GM12878 (cell line): ENCODE results near the gene CASP10. TPM values are rescaled to one million over a fixed set of nuclear protein-coding genes. Genes with fewer than 3 reads are reported as not detected.

Experiments
- BRCA1 ChIP-seq: IDR thresholded peaks from 2 replicates; pipeline ENCODE4 v1.6.1; 2011; ENCODE audit warnings: low read depth, low read length, improper control_type of control experiment
- CBX3 ChIP-seq: fragments of 200-600 bp; sonication (generic); IDR thresholded peaks from 2 replicates; pipeline ENCODE4 v1.6.1; 2016; ENCODE audit warnings: low read depth, borderline replicate concordance
- CHD2 ChIP-seq: IDR thresholded peaks from 2 replicates; pipeline ENCODE4 v1.6.1; 2011; ENCODE audit warnings: low read depth, low read length, improper control_type of control experiment, borderline replicate concordance
- FOXK2 ChIP-seq: fragments of 450-650 bp; IDR thresholded peaks from 2 replicates; pipeline ENCODE4 v1.6.1; 2017; ENCODE audit warnings: mild to moderate bottlenecking, moderate library complexity
- HCFC1 ChIP-seq: fragments of 150-350 bp; IDR thresholded peaks from 2 replicates; pipeline ENCODE4 v1.6.1; 2014; ENCODE audit warnings: low read length
- JUND ChIP-seq: IDR thresholded peaks from 2 replicates; pipeline ENCODE4 v1.6.1; 2012; ENCODE audit warnings: low read depth, mild to moderate bottlenecking, low read length, improper control_type of control experiment, moderate library complexity
- KAT2A ChIP-seq: conservative IDR thresholded peaks from 2 replicates; pipeline ENCODE4 v1.6.1; 2011; ENCODE audit warnings: low read depth, low read length; ENCODE audit not compliant: control insufficient read depth
- KDM1A ChIP-seq: fragments of 200-600 bp; sonication (generic); IDR thresholded peaks from 2 replicates; pipeline ENCODE4 v1.6.1; 2016; ENCODE audit warnings: borderline replicate concordance
- MLLT1 ChIP-seq: fragments of 450-650 bp; IDR thresholded peaks from 2 replicates; pipeline ENCODE4 v1.6.1; 2016; ENCODE audit warnings: mild to moderate bottlenecking
- MTA3 ChIP-seq: IDR thresholded peaks from 2 replicates; pipeline ENCODE4 v1.6.1; 2012; ENCODE audit warnings: low read length, inconsistent platforms, borderline replicate concordance
- NFIC ChIP-seq: IDR thresholded peaks from 2 replicates; pipeline ENCODE4 v1.6.1; 2012; ENCODE audit warnings: low read depth, mild to moderate bottlenecking, inconsistent platforms, low read length, moderate library complexity
- NR2C2 ChIP-seq: IDR thresholded peaks from 2 replicates; pipeline ENCODE4 v1.6.1; 2011; ENCODE audit warnings: borderline replicate concordance, low read depth; ENCODE audit not compliant: control insufficient read depth, insufficient read length
- RUNX3 ChIP-seq: IDR thresholded peaks from 2 replicates; pipeline ENCODE4 v1.6.1; 2012; ENCODE audit warnings: low read length, inconsistent platforms
- SPI1 ChIP-seq: IDR thresholded peaks from 2 replicates; pipeline ENCODE4 v1.6.1; 2011; ENCODE audit warnings: low read depth, mild to moderate bottlenecking, low read length, moderate library complexity, borderline replicate concordance; ENCODE audit not compliant: insufficient read depth
- SUPT20H ChIP-seq: IDR thresholded peaks from 2 replicates; pipeline ENCODE4 v1.6.1; 2011; ENCODE audit warnings: low read depth, mild to moderate bottlenecking, low read length, moderate library complexity, borderline replicate concordance; ENCODE audit not compliant: control insufficient read depth
- TCF12 ChIP-seq: IDR thresholded peaks from 2 replicates; pipeline ENCODE4 v1.6.1; 2011; ENCODE audit warnings: low read depth, mild to moderate bottlenecking, low read length
- TCF7 ChIP-seq: IDR thresholded peaks from 2 replicates; pipeline ENCODE4 v1.6.1; 2014; ENCODE audit warnings: antibody characterized with exemption, borderline replicate concordance
- polyA plus RNA-seq, 11 experiments: library from polyadenylated mRNA; depleted of rRNA in 4 of 11; unstranded in 6 of 11; stranded (reverse) in 5 of 11; fragments of >200 nt; fragmentation: Nextera tagmentation in 4 of 11; fragmentation: Illumina TruSeq in 1 of 11; extraction: Ambion mirVana in 4 of 11; extraction: Trizol in 1 of 11; gene quantifications; 1 replicate in 1 of 11; 2 replicates in 10 of 11; pipeline versions ENCODE4 v1.2.1 to v1.2.3, GENCODE V29; 2011 to 2016; ENCODE audit warnings: inconsistent platforms in 2 of 11, missing spikeins in 2 of 11, low read depth in 1 of 11
- total RNA-seq, 4 experiments: library from RNA; depleted of rRNA in 3 of 4; stranded (reverse); fragments of >200 nt in 3 of 4; fragmentation: Illumina TruSeq in 1 of 4; extraction: Trizol in 1 of 4; gene quantifications; 2 replicates each; pipeline versions ENCODE4 v1.2.1 to v1.2.3, GENCODE V29; 2013 to 2021
- TF ChIP-seq, protein P1 (sequence below): fragments of 450-650 bp; IDR thresholded peaks from 2 replicates; pipeline ENCODE4 v1.6.1; 2016; ENCODE audit warnings: mild to moderate bottlenecking
- TF ChIP-seq, protein P2 (sequence below): fragments of 450-650 bp; IDR thresholded peaks from 2 replicates; pipeline ENCODE4 v1.6.1; 2017; ENCODE audit warnings: mild to moderate bottlenecking, moderate library complexity
- TF ChIP-seq, protein P3 (sequence below): fragments of 450-650 bp; formaldehyde crosslinking; IDR thresholded peaks from 2 replicates; pipeline ENCODE4 v1.4.0; 2020; ENCODE audit warnings: mild to moderate bottlenecking, moderate library complexity

The CASP10 gene
- total and polyA plus RNA-seq, 10 of the 15 experiments (the other 5 are each of a cell fraction or from before 2014, with no cell fraction given) = 7.2 to 14.1 (median 10.8) TPM

- 0 out of 2 replicates have a peak, but pooled peaks have one; percentile 28 for TF ChIP-seq MLLT1
- TF ChIP-seq RUNX3 = peak; percentile 75
- no peak for TF ChIP-seq KAT2A
- no peak for TF ChIP-seq CHD2
- no peak for TF ChIP-seq NR2C2
- TF ChIP-seq NFIC = peak; percentile 71
- TF ChIP-seq KDM1A = no peak
- TF ChIP-seq, protein P1, sequence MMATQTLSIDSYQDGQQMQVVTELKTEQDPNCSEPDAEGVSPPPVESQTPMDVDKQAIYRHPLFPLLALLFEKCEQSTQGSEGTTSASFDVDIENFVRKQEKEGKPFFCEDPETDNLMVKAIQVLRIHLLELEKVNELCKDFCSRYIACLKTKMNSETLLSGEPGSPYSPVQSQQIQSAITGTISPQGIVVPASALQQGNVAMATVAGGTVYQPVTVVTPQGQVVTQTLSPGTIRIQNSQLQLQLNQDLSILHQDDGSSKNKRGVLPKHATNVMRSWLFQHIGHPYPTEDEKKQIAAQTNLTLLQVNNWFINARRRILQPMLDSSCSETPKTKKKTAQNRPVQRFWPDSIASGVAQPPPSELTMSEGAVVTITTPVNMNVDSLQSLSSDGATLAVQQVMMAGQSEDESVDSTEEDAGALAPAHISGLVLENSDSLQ = 0 out of 2 replicates have a peak, but pooled peaks have one; percentile 16
- TF ChIP-seq SPI1 = peak; percentile 96
- TF ChIP-seq TCF7 = no peak
- no peak for TF ChIP-seq HCFC1
- no peak for TF ChIP-seq BRCA1
- TF ChIP-seq, protein P2, sequence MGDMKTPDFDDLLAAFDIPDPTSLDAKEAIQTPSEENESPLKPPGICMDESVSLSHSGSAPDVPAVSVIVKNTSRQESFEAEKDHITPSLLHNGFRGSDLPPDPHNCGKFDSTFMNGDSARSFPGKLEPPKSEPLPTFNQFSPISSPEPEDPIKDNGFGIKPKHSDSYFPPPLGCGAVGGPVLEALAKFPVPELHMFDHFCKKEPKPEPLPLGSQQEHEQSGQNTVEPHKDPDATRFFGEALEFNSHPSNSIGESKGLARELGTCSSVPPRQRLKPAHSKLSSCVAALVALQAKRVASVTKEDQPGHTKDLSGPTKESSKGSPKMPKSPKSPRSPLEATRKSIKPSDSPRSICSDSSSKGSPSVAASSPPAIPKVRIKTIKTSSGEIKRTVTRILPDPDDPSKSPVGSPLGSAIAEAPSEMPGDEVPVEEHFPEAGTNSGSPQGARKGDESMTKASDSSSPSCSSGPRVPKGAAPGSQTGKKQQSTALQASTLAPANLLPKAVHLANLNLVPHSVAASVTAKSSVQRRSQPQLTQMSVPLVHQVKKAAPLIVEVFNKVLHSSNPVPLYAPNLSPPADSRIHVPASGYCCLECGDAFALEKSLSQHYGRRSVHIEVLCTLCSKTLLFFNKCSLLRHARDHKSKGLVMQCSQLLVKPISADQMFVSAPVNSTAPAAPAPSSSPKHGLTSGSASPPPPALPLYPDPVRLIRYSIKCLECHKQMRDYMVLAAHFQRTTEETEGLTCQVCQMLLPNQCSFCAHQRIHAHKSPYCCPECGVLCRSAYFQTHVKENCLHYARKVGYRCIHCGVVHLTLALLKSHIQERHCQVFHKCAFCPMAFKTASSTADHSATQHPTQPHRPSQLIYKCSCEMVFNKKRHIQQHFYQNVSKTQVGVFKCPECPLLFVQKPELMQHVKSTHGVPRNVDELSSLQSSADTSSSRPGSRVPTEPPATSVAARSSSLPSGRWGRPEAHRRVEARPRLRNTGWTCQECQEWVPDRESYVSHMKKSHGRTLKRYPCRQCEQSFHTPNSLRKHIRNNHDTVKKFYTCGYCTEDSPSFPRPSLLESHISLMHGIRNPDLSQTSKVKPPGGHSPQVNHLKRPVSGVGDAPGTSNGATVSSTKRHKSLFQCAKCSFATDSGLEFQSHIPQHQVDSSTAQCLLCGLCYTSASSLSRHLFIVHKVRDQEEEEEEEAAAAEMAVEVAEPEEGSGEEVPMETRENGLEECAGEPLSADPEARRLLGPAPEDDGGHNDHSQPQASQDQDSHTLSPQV = no peak
- TF ChIP-seq JUND = no peak
- TF ChIP-seq TCF12 = peak; percentile 83
- TF ChIP-seq, protein P3, sequence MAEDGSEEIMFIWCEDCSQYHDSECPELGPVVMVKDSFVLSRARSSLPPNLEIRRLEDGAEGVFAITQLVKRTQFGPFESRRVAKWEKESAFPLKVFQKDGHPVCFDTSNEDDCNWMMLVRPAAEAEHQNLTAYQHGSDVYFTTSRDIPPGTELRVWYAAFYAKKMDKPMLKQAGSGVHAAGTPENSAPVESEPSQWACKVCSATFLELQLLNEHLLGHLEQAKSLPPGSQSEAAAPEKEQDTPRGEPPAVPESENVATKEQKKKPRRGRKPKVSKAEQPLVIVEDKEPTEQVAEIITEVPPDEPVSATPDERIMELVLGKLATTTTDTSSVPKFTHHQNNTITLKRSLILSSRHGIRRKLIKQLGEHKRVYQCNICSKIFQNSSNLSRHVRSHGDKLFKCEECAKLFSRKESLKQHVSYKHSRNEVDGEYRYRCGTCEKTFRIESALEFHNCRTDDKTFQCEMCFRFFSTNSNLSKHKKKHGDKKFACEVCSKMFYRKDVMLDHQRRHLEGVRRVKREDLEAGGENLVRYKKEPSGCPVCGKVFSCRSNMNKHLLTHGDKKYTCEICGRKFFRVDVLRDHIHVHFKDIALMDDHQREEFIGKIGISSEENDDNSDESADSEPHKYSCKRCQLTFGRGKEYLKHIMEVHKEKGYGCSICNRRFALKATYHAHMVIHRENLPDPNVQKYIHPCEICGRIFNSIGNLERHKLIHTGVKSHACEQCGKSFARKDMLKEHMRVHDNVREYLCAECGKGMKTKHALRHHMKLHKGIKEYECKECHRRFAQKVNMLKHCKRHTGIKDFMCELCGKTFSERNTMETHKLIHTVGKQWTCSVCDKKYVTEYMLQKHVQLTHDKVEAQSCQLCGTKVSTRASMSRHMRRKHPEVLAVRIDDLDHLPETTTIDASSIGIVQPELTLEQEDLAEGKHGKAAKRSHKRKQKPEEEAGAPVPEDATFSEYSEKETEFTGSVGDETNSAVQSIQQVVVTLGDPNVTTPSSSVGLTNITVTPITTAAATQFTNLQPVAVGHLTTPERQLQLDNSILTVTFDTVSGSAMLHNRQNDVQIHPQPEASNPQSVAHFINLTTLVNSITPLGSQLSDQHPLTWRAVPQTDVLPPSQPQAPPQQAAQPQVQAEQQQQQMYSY (CRISPR knock-in tag) = no peak
- TF ChIP-seq CBX3 = no peak
- TF ChIP-seq FOXK2 = no peak
- TF ChIP-seq MTA3 = no peak
- TF ChIP-seq SUPT20H = no peak
Measured at GRCh38 chr2:201158111-201158929, 24.6 kb upstream of the CASP10 start (continued).
